NCI-H2171 (cell line): ENCODE results near the gene TANC1.
A peak's percentile ranks its signal among the peaks of the same experiment; 100 is the strongest.

Experiments used
- DNase-seq: peaks from one replicate; lab custom pipeline; 2025; lab: John Stamatoyannopoulos, UW

Gene TANC1

GRCh38 chr2:159118115-159118858 lies 149.8 kb downstream of the TANC1 start:
- DNase-seq, result peak; percentile 58

DNA sequence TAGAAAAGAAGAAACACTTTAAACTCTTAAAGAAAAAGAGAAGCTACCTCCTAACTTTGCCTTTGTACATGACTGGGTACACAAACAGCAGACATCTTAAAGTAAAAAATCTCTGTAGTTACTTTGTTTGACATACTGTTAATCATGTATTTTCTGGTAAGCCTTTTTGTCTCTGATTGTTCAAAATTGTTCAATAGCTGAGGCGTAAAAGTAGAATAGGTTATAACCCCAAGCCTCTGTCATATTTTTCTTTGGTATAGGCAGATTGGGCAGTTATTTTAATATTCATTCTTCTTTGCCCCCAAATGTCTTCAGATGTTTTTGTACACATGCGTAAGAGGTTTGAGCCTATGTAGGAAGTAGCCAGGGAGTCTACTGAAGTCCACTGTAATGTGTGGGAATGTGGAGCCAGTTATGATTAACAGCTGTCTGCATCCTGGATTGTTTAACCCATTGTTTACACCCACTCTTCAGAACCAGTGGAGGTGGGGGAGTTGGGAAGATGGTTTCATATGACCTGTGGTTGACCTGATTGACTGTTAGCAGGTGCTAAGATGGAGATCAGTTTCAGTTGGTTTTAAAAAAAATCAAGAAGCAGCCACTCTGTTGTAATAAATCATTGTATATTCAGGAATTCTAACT lies 150.5 kb downstream of the TANC1 start:
- no peak for DNase-seq

- no peak for DNase-seq
Measured at GRCh38 chr2:159119652-159120257, 151.3 kb downstream of the TANC1 start.

- no peak for DNase-seq
Measured at GRCh38 chr2:159123786-159124185, 155.3 kb downstream of the TANC1 start.

DNA sequence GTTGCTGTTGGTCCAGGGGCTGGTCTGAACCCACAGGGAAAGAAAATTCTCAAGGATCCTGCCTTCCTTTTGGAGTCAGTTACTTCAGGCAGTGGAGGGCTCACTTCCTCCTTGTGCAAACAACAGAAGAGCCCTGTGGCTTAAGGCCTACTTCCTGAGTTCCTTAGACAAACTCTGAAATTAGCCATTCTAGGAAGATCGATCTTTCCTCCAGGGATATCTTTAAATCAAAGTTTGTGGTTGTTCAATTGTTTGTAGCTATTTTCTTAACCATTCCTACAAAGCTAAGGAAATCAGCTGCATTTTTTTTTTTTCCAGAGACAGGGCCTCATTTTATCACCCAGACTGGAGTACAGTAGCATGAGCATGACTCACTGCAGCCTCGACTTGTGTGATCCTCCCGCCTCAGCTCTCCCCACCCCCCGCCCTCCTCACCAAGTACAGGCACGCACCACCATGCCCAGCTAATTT lies 156.0 kb downstream of the TANC1 start:
- DNase-seq, result no peak

DNA sequence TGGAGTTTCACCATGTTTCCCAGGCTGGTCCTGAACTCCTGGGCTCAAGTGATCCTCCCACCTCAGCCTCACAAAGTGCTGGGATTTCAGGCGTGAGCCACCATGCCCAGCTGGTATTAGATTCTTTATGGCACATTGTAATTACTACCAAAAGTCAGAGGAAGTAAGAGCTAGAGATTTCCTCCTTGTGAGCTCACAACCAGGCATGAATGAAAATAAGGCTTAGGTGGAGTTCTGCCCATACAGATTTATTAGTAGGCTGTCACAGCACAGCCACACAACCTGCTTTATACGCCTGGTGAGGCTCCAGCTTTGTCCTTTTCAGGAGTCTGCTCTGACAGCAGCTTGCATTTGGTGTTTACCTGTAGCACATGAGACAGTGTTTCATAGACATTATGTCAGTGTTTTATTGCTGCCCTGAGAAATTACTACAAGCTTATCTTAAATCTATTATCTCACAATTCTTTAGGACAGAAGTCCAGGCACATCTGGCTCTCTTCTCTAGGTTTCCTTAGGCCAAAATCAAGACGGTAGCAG lies 156.6 kb downstream of the TANC1 start:
- no peak for DNase-seq

DNA sequence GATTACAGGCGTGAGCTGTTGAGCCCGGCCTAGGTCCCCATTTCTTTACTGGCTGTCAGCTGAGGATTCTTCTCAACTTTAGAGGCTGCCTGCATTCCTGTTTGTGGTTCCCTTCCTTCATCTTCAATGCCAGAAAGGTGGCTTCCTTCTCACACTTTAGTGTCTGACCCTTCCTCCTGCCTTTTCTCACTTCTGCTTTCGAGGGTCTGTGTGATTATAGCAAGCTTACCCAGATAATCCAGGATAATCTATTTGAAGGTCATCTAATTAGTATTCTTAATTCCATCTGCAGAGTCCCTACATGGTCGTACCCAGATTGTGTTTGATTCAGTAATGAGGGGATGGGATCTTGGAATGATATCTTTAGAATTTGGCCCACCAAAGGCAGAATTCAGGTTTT lies 157.4 kb downstream of the TANC1 start:
- DNase-seq, result no peak

- no peak for DNase-seq
Measured at GRCh38 chr2:159126432-159127022, 158.1 kb downstream of the TANC1 start.

GRCh38 chr2:159128191-159128590 lies 159.8 kb downstream of the TANC1 start:
- DNase-seq, result peak; percentile 49

GRCh38 chr2:159129269-159129668 lies 160.8 kb downstream of the TANC1 start:
- DNase-seq, result peak; percentile 36

- DNase-seq, result peak; percentile 80
Measured at GRCh38 chr2:159129824-159130223, 161.4 kb downstream of the TANC1 start.

DNA sequence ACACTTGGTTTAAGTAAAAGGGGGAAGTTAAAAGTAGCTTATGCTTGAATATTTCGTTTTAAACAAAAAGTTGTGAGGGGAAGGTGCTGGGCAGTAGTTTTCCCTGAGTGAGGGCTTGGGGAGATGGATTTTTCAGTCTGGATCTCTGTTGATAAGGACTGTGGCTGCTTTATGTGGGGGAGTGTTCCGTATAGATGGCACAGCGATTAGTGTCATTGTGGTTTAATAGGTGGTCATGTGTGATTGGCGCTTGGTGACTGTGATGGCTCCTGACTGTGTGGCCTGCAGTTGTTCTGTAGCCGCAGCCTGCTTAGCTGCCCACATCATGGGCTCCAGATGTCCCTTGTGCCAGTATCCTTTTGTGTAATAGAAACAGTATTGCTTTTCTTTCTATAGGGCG lies 161.9 kb downstream of the TANC1 start:
- DNase-seq, result no peak

DNA sequence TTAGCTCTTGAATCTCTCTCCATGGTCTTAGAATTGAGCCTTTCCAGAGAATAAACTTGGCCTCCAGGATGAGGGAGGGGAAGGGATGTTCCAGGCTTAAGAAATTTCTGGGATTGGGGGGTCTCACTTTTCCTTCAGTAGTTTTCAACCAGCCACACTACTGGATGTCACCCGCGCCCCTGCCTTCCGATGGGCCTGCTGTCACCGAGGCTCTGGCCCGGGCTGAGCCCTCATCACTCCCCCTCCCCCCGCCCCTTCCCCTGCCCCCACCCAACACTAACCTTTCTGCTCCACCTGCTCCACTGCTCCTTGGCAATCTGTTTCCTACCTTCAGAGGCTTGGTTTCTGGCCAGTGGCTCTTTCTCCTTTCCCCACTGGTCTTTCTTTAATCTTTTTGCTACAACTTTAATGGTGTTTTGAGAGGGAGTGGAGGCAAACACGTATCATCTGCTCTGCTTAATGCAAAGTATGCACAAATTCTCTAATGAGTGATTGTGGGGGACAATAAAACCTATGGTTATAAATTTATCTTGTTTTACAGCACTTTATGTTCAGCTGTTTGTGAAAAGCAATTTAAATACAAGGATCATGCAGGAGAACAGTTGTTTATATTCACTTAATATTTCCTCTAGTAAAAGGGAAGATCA lies 162.9 kb downstream of the TANC1 start:
- DNase-seq, result peak; percentile 22

DNA sequence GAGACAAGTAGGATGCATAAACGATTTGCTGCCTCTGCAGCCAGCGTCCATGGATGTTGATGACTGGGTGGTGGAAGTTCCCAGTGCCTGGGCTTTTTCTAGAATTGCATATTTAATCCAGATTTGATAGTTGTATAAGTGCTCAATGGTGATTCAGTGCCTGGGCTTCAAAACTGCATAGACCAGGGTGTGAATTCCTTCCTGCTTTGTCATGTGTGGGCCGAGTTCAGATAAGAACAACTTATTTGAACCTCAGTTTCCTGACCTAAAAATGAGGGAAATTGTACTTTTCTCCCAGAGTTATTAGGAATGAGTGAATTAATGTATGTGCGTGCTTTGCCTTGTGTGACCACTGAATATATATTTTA lies 163.5 kb downstream of the TANC1 start:
- no peak for DNase-seq

GRCh38 chr2:159133797-159134196 lies 165.4 kb downstream of the TANC1 start:
- DNase-seq, result no peak

GRCh38 chr2:159134979-159135378 lies 166.5 kb downstream of the TANC1 start:
- DNase-seq, result no peak

GRCh38 chr2:159136391-159136790 lies 168.0 kb downstream of the TANC1 start:
- DNase-seq, result no peak

- no peak for DNase-seq
Measured at GRCh38 chr2:159137511-159138241, 169.2 kb downstream of the TANC1 start.

GRCh38 chr2:159138642-159139182 lies 170.3 kb downstream of the TANC1 start:
- DNase-seq, result no peak

- no peak for DNase-seq
Measured at GRCh38 chr2:159139216-159139933, 170.9 kb downstream of the TANC1 start.
